Retinal pigment epithelial cell (primary cell): ENCODE data around the gene PPP2R2C.

Experiments used
- DNase-seq: peaks from one replicate; pipeline ENCODE4 v3.0.0-alpha.2; 2010; ENCODE audit warnings: low read depth
- H3K4me3 ChIP-seq: 2 replicates; pipeline ENCODE4 v1.5.1; 2011; ENCODE audit warnings: mild to moderate bottlenecking, low read length, control low read depth, moderate library complexity
- CTCF ChIP-seq: conservative IDR thresholded peaks from 2 replicates; pipeline ENCODE4 v1.5.1; 2011; ENCODE audit warnings: low read depth, low read length, control low read depth, inconsistent platforms

Gene PPP2R2C

DNA sequence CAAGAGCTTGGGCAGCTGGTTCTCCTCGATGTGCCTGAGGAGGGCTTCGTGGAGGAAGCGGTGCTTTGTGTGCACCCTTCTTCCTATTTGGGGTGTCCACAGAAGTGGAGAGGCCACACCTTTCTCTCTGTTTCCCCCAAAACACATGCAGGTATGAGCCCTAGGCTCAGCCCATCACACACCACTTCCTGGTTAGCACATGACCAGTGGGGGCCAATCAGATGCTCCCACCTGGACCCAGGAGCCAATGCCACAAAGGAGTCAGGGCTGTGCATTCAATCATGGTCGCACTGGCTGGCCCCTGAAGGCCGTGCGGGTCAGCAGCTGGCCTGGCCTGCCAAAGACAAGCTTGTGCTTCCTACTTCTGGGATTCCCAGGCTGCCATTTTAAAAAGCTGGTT is 51.4 kb downstream of the PPP2R2C start:
- H3K4me3 ChIP-seq: no peak overlapping the region
- TF ChIP-seq CTCF: no peak
- no peak for DNase-seq

DNA sequence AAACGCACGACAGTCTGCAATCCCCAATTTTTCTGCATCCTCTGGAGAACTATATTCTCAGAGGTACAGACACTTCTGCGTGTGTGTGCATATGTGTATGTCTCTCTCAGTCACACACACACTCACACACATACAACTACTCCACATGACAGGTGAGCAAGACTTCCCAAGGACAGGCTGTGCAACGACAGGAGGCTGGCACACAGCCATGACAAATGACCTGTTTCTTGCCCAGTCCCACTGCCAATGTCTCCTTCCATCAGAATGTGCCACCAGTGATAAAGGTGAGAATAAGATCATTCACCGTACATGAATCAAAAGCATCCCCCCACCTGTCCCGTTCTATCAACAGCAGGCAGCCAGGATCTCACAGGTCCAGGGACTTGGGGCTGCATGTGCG is 52.4 kb downstream of the PPP2R2C start:
- DNase-seq: no peak
- TF ChIP-seq CTCF: no peak
- no peak overlapping the region for H3K4me3 ChIP-seq

GRCh38 chr4:6419452-6420028 is 52.9 kb downstream of the PPP2R2C start:
- TF ChIP-seq CTCF: no peak
- no peak overlapping the region for H3K4me3 ChIP-seq
- DNase-seq: no peak

DNA sequence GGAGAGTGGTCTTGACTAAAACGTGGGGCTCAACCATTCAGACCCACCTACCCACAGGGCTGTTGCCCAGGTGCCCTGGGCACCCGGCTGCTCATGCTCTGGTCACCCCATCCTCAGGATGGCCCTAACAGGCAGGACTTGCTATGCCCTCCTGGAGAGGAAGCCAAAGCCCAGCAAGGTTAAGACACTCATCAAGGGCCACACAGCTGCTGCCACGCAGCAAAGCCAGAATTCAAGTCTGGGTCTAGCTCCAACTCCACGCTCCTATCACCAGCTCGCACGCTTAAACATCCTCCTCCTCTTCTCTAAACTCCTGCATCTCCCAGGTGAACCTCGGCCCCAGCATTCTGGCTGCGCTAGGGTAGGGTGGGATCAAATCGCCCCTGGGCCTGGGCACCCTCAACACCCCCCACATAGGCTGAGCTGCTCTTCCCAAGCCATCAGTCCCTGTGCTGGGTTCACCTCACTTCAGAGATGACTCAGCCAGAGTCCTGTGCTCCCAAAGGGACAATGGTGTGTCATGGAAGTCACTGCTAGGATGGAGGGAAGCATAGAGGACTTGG is 54.1 kb downstream of the PPP2R2C start:
- TF ChIP-seq CTCF: no peak
- H3K4me3 ChIP-seq: no peak overlapping the region
- DNase-seq: no peak

GRCh38 chr4:6417516-6418050 is 54.8 kb downstream of the PPP2R2C start:
- no peak for TF ChIP-seq CTCF
- H3K4me3 ChIP-seq: no peak overlapping the region
- DNase-seq: no peak

- DNase-seq: no peak
- H3K4me3 ChIP-seq: no peak overlapping the region
- TF ChIP-seq CTCF: no peak
Measured at GRCh38 chr4:6416518-6417286, 55.7 kb downstream of the PPP2R2C start.
